GM11168 (cell line): Measurements from ENCODE around the gene IRF1.

ENCODE experiments used
- in situ Hi-C: fragments of 300-500 bp; cut with MboI; formaldehyde crosslinking; loops from one replicate; pipeline ENCODE4 v1.12.0; 2022; ENCODE audit warnings: low sequenced_read_pairs; ENCODE audit not compliant: unreplicated experiment

The IRF1 gene

DNA sequence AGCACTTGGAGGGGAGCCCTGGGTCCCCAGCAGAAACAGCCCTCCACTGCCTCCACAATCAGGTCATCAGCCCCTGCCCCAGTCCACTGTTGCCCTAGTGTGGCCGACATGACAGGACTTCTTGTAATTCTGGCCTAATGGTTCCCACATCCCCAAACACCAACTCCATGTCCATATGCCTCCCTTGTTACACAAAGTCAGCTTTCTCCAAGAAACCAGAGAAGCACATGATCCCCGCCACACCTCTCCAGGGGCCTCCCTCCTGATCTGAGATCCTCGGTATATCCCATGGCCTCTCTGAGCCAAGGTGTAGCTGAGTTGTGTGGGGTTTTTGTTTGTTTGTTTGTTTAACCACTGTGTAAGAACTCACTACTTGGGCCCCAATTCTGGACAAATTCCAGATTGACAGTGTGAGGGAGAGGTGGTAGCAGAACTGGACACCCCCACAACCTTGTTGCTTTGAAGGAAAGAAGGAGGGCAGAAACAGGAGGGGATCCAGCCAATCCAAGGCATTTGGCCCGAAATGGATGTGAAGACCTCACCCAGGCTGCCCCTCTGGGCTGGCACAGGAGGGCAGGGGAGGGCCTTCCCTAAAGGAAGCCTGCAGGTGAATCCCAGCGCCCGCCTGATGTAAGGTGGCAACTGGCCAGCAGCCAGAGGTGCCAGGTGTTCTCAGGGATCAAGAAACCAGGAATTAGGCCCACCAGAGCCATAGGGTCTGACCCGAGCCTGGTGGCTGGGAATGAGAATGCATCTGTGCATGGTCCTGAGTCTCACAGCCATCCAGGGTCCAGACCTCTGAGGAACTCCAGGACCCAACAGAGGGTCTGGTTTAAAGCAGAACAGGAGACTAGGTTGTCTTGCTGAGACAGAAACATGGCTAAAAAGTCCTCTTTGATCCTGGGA, 13.4 kb downstream of the IRF1 start:
- in situ Hi-C loops = loop anchor here (5.0 kb wide), 1 partner anchor 60 kb away; no protein-coding TSS in a partner anchor

GRCh38 chr5:132475987-132476875, 14.3 kb downstream of the IRF1 start:
- in situ Hi-C loops = loop anchor here (5.0 kb wide), 1 partner anchor 59 kb away; no protein-coding TSS in a partner anchor

DNA sequence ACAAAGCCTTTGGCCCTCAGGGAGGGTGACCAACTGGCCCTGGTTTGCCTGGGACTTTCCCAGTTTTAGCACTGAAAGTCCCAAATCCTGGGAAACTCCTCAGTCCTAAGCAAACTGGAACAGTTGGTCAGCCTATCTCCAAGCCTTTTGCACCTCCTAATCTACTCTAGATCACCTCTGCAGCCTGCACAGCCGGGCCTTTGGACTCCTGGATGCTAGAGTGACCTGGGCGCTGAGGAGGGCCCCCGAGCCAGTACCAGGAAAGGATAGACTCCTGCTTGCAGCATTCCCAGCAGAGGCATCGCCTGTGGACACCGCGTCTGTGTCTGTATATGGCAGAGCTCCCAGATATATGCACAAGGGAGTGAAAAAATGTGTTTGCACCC, 15.1 kb downstream of the IRF1 start:
- in situ Hi-C loops = loop anchor here (5.0 kb wide), 1 partner anchor 58 kb away; no protein-coding TSS in a partner anchor

DNA sequence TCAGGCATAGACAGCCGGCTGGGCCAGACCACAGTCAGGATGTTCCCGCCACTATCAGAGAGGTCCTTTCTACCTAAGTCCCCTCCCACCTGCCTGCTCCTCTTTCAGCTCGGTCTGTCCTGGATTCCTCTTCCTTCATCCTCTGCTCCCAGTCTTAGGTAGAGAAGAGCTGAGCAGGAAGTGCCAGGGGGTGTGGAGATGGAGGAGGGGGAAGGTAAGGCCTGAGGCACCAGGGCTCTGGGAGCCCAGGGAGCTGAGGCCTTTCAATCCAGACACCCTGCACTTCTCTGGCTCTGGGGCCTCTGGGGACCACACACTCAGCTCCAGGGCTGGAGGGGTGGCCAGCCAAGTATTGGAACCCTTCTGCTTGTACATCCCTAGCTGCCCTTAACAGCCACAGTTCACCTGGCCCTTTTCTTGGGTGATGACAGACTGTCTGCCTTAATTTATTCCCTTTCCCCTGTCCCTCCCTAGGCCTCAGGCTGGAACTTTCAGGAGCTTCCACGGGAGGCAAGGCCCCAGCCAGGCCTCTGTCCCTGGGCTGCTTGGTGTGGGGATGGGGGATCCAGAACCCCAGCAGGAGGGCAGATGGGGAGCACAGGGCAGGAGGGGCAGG, 15.6 kb downstream of the IRF1 start:
- in situ Hi-C loops = loop anchor here (5.0 kb wide), 1 partner anchor 58 kb away; no protein-coding TSS in a partner anchor

DNA sequence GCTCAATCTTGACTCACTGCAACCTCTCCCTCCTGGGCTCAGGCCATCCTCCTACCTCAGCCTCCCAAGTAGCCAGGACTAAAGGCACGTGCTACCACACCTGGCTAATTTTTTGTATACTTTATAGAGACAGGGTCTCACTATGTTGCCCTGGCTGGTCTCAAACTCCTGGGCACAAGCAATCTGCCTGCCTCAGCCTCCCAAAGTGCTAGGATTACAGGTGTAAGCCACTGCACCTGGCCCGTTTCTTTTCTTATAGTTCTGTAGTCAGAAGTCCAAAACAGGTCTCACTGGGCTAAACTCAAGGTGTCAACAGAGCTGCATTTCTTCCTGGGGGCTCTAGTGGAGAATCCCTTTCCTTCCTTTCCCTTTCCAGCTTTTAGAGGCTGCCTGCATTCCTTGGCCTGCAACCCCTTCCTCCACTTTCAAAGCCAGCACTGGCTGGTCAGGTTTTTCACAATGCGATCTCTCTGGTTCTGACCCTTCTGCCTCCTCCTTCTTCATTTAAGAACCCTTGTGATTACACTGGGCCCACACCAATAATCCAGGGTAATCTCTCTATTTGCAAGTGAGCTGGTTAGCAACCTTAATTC, 16.3 kb downstream of the IRF1 start:
- in situ Hi-C loops = no loop called here

DNA sequence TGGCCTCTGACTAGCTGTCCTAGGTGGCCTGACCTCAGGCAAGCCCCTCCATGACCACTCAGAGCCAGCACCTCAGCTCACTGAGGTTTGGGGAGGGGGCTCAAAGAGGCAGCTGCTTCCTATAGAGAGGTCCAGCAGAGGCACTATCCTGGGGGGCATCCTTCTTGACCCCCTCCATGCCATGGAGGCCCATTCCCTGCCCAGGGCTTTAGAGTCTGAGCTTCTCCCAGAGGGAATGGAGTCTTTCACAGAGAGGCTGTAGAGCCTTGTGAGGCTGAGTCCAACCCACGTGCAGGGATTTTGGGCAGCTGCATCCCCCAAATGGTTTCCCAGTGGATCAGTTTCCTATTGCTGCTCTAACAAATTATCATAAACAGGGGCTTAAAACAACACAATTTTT, 16.9 kb downstream of the IRF1 start:
- in situ Hi-C loops = no loop called here

DNA sequence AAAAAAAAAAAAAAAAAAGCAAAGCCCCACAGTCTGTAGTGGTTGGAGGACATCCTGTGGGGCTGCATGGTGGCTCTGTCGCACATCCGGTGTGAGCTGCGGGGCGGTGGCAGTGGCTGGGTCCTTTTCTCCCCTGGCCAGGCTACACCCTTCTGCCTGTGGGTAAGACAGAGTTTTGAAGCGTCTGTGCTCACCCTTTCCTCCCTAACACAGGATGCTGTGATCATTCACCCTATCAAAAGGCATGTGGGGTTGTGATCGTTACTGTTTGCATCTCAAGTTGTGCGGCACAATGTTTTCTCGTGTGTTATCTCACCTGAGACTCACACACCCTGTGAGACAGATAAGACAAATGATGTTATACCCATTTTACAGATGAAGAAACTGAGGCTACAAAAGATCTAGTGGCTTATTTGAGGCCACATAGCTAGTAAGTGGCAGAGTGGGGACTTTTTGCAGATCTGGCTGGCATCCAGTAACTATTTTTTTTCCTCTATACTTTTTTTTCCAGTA, 17.5 kb downstream of the IRF1 start:
- in situ Hi-C loops = no loop called here

DNA sequence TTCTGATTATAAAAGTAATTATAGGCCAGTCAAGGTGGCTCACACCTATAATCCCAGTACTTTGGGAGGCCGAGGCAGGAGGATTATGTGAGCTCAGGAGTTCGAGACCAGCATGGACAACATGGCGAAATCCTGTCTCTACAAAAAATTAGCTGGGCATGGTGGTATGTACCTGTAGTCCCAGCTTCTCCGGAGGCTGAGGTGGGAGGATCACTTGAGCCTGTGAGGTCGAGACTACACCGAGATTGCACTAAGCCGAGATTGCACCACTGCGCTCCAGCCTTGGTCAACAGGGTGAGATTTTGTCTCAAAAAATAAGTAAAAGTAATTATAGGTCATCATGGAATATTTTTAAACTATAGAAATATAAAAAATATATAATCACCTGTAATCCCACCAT, 18.1 kb downstream of the IRF1 start:
- in situ Hi-C loops = no loop called here

DNA sequence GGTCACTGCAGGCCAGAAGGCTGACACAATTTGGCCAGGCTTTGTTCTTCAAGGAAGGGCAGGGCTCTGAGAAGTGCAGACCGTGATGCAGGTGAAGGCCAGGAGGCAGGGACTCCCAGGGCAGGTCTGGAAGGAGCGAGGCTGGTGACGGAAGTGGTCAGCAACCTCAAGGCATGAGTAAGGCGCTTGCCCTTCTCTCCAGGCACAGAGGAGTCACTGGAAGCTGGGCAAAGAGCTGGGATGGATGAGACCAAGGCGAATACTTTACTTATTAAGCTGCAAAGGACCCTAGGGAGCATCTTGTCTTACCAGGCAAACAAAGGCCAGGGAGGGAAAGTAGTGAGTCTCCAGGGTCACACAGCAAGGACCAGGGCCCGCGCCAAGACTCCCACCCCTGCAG, 18.6 kb downstream of the IRF1 start:
- in situ Hi-C loops = no loop called here

- in situ Hi-C loops = no loop called here
These were observed 19.2 kb downstream of the IRF1 start for GRCh38 chr5:132471151-132471907.

DNA sequence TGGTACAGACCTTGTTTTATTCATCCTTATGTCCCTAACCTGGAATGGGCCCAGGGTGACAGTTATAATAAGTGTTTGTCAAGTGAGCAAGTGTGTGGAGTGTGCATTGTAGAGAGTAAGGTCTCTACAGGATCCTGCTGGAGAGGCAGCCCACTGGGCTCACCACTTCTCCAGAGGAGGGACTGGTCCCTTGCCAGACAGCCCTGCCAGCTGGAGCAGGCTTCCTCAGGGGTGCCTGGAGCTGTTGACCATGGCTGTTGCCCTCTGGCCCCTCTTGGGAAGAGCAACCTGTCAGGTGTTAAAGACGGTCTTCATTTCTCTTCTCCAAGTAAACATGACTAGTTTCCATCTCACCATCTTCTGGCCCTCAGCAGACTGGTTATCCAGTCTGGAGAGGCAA, 20.0 kb downstream of the IRF1 start:
- in situ Hi-C loops = no loop called here

DNA sequence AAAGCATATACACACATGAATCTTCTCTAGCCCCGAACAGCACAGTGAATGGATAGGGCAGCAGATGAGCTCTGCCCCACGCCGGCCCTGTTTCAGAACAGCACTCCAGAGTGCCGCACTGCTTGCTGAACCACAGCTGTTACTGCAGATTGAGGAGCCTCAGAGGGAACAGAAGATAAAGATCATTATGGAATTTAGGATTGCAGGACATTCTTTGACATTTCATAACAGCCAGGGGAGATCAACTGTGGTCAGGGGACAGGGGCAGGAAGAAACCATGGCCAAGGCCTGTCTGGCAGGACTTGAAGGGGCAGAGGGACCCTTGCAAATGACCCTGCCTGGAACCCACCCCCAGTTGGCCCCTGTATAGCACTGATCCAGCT, 20.6 kb downstream of the IRF1 start:
- in situ Hi-C loops = no loop called here

DNA sequence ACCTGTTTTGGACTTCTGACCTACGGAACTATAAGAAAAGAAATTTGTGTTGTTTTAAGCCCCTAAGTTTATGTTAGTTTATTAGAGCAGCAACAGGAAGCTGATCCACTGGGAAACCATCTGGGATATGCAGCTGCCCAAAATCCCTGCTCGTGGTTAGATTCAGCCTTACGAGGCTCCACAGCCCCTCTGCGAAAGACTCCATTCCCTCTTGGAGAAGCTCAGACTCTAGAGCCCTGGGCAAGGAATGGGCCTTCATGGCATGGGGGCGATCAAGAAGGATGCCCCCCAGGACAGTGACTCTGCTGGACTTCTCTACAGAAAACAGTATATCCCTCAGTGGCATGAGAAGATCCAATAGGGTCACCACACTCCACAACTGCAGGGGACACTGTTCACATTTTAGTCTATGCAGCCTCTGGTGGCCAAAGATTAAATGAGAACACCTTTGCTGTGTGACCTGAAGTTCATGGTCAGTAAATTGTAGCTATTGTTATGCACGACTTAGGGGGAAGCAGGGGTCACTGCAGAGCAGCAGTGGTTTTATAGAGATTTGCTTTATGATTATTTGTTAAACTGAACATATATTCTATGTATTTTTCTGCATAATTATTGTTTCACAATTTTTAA, 21.1 kb downstream of the IRF1 start:
- in situ Hi-C loops = no loop called here

- in situ Hi-C loops = no loop called here
These were observed 21.8 kb downstream of the IRF1 start for GRCh38 chr5:132468656-132469379.

DNA sequence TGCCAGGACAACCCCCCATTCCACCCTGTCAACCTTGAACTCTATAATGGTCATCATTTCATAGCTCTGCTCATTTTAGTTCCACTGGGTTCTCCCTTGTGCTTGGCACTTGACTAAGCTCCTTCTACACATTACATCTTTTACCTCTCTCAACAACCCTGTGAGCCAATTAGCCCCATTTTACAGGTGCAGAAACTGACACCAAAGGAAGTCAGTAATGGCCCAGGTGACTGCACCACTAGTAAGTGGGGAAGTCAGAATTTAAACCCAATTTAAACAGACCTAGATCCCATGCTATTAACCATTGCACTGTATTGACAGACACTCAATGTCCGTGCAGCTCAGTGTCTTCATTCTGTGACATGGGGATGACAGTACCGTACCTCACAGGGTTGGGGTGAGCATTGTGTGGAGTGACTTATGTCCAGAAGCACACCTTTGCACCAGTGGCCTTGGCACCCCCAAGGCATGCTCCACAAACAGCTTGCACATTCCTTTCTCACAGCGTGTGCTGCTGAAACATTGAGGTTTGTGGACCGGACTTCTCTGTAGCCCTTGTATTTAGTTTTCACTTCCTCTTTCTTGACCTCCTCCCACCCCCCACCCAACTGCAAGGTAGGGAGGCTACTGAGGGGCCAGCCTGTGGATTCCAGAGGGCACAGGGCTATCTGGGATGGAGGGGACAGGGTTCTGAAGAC, 23.1 kb downstream of the IRF1 start:
- in situ Hi-C loops = no loop called here

DNA sequence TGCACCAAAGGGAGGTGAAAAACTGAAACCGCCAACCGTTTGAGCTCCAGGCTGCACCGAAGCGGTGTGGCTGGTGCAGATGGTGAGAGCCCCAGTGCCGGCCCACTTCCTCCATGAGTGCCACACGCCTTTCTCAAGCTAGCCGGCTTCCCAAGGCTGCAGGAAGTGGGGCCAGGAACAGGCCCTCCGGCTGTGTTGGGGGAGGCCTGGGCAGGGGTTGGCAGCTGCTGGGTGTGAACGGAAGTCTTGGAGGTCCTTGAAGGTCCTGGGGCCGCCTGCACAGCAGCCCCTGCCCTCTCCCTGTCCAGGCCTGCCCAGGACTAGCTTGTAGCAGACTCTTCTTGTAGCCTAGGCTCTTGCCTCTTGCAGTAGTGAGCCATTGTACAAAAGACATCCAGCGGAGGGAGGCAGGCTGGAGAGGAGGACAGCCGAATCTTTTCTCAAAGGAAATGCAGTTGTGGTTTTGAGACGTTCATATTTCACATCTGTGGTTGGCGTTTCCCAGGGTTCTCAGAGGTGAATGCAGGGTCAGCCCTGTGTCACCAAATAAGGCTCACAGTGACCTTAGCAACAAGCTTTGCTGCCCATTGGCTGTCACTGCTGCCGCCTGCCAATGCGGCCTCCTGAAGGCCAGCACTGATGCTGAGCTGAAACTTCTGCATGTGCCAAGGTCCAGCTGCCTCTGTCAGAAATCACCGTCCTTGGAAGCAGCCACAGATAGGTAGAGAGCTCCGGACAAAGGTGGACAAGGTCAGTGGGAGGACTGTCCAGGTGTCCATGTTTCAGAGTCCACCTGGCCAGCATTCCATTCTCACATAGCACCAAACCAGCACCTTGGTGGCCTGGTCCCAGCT, 23.9 kb downstream of the IRF1 start:
- in situ Hi-C loops = no loop called here
